Activated T-cell treated with anti-CD3 and anti-CD28 coated beads, Interleukin-2, amount 50 U/mL, for 24 hours (primary cell): Measurements from ENCODE around the gene TNFSF9.

ENCODE experiments used
- DNase-seq: peaks from one replicate; pipeline ENCODE4 v3.0.0-alpha.2; 2020
- H3K27ac Mint-ChIP-seq: 2 replicates; pipeline ENCODE4 v1.8.0; 2020; ENCODE audit warnings: mild to moderate bottlenecking, mixed read lengths
- H3K27me3 Mint-ChIP-seq: 2 replicates; pipeline ENCODE4 v1.8.0; 2020; ENCODE audit warnings: mixed read lengths
- H3K36me3 Mint-ChIP-seq: 2 replicates; pipeline ENCODE4 v1.8.0; 2020; ENCODE audit warnings: low read depth, mixed read lengths
- H3K4me1 Mint-ChIP-seq: 2 replicates; pipeline ENCODE4 v1.8.0; 2020; ENCODE audit warnings: low read depth, mixed read lengths
- H3K4me3 Mint-ChIP-seq: 2 replicates; pipeline ENCODE4 v1.8.0; 2020; ENCODE audit warnings: mild to moderate bottlenecking, moderate library complexity, mixed read lengths
- H3K9me3 Mint-ChIP-seq: 2 replicates; pipeline ENCODE4 v1.8.0; 2020; ENCODE audit warnings: mixed read lengths

The TNFSF9 gene

GRCh38 chr19:6518145-6518911 lies 12.5 kb upstream of the TNFSF9 start:
- Mint-ChIP-seq H3K4me1 (peaks cover 49% of the 10 kb centered on the region), H3K4me3 (peak overlapping the region; percentile 32), H3K27ac (peak overlapping the region; percentile 73), H3K9me3 (peaks cover 2% of the 10 kb centered on the region), H3K27me3 (no peaks in the 10 kb centered on the region), H3K36me3 (peaks cover 2% of the 10 kb centered on the region)
- no peak for DNase-seq

GRCh38 chr19:6519289-6519688 lies 11.5 kb upstream of the TNFSF9 start:
- H3K27me3 Mint-ChIP-seq: no peaks in the 10 kb centered on the region
- DNase-seq: no peak
- peaks cover 49% of the 10 kb centered on the region for H3K4me1 Mint-ChIP-seq
- H3K36me3 Mint-ChIP-seq: peaks cover 2% of the 10 kb centered on the region
- H3K27ac Mint-ChIP-seq: peak overlapping the region; percentile 85
- peak overlapping the region; percentile 49 for H3K4me3 Mint-ChIP-seq
- H3K9me3 Mint-ChIP-seq: peaks cover 2% of the 10 kb centered on the region

GRCh38 chr19:6521718-6522646 lies 8.8 kb upstream of the TNFSF9 start:
- DNase-seq: peak; percentile 72
- no peaks in the 10 kb centered on the region for H3K36me3 Mint-ChIP-seq
- H3K4me1 Mint-ChIP-seq: peaks cover 40% of the 10 kb centered on the region
- no peak overlapping the region for H3K4me3 Mint-ChIP-seq
- H3K9me3 Mint-ChIP-seq: peaks cover 2% of the 10 kb centered on the region
- H3K27me3 Mint-ChIP-seq: no peaks in the 10 kb centered on the region
- peak overlapping the region; percentile 82 for H3K27ac Mint-ChIP-seq

- no peak for DNase-seq
- peak overlapping the region; percentile 82 for H3K27ac Mint-ChIP-seq
- H3K9me3 Mint-ChIP-seq: peaks cover 2% of the 10 kb centered on the region
- H3K27me3 Mint-ChIP-seq: no peaks in the 10 kb centered on the region
- H3K36me3 Mint-ChIP-seq: no peaks in the 10 kb centered on the region
- peaks cover 34% of the 10 kb centered on the region for H3K4me1 Mint-ChIP-seq
- no peak overlapping the region for H3K4me3 Mint-ChIP-seq
These were observed 8.1 kb upstream of the TNFSF9 start for GRCh38 chr19:6522712-6523111.

GRCh38 chr19:6524311-6524710 lies 6.5 kb upstream of the TNFSF9 start:
- Mint-ChIP-seq H3K4me1 (peaks cover 19% of the 10 kb centered on the region), H3K4me3 (no peak overlapping the region), H3K27me3 (no peaks in the 10 kb centered on the region), H3K9me3 (no peaks in the 10 kb centered on the region), H3K27ac (no peak overlapping the region), H3K36me3 (no peaks in the 10 kb centered on the region)
- no peak for DNase-seq

GRCh38 chr19:6527893-6528543 lies 2.8 kb upstream of the TNFSF9 start:
- H3K27me3 Mint-ChIP-seq: peaks cover 25% of the 10 kb centered on the region
- H3K9me3 Mint-ChIP-seq: no peaks in the 10 kb centered on the region
- DNase-seq: no peak
- H3K4me3 Mint-ChIP-seq: no peak overlapping the region
- H3K36me3 Mint-ChIP-seq: no peaks in the 10 kb centered on the region
- peaks cover 29% of the 10 kb centered on the region for H3K4me1 Mint-ChIP-seq
- H3K27ac Mint-ChIP-seq: no peak overlapping the region

GRCh38 chr19:6528544-6529121 lies 2.2 kb upstream of the TNFSF9 start:
- no peak overlapping the region for H3K4me3 Mint-ChIP-seq
- no peaks in the 10 kb centered on the region for H3K36me3 Mint-ChIP-seq
- H3K27ac Mint-ChIP-seq: no peak overlapping the region
- no peaks in the 10 kb centered on the region for H3K9me3 Mint-ChIP-seq
- H3K27me3 Mint-ChIP-seq: peaks cover 25% of the 10 kb centered on the region
- H3K4me1 Mint-ChIP-seq: peaks cover 29% of the 10 kb centered on the region
- DNase-seq: no peak

GRCh38 chr19:6529351-6529750 lies 1.5 kb upstream of the TNFSF9 start:
- H3K4me1 Mint-ChIP-seq: peaks cover 31% of the 10 kb centered on the region
- H3K4me3 Mint-ChIP-seq: no peak overlapping the region

GRCh38 chr19:6529937-6530385 lies 865 bp upstream of the TNFSF9 start:
- Mint-ChIP-seq H3K36me3 (no peaks in the 10 kb centered on the region), H3K4me3 (peak overlapping the region; percentile 81), H3K9me3 (no peaks in the 10 kb centered on the region), H3K27ac (peak overlapping the region; percentile 88), H3K27me3 (peaks cover 36% of the 10 kb centered on the region), H3K4me1 (peaks cover 31% of the 10 kb centered on the region)
- DNase-seq: no peak

More at GRCh38 chr19:6529351-6529750, 1.5 kb upstream of the TNFSF9 start:
- Mint-ChIP-seq H3K36me3 (no peaks in the 10 kb centered on the region), H3K27ac (no peak overlapping the region), H3K9me3 (no peaks in the 10 kb centered on the region), H3K27me3 (peaks cover 30% of the 10 kb centered on the region)
- DNase-seq: no peak

GRCh38 chr19:6531163-6531955 lies 533 bp downstream of the TNFSF9 start:
- Mint-ChIP-seq H3K27me3 (peaks cover 39% of the 10 kb centered on the region), H3K9me3 (no peaks in the 10 kb centered on the region), H3K4me1 (peaks cover 39% of the 10 kb centered on the region), H3K27ac (no peak overlapping the region), H3K4me3 (peak overlapping the region; percentile 81), H3K36me3 (no peaks in the 10 kb centered on the region)
- peak; percentile 44 for DNase-seq

- no peaks in the 10 kb centered on the region for H3K9me3 Mint-ChIP-seq
- peak overlapping the region; percentile 31 for H3K27ac Mint-ChIP-seq
- no peak for DNase-seq
- peaks cover 43% of the 10 kb centered on the region for H3K4me1 Mint-ChIP-seq
- H3K4me3 Mint-ChIP-seq: peak overlapping the region; percentile 81
- H3K27me3 Mint-ChIP-seq: peaks cover 39% of the 10 kb centered on the region
- no peaks in the 10 kb centered on the region for H3K36me3 Mint-ChIP-seq
These were observed 1.1 kb downstream of the TNFSF9 start for GRCh38 chr19:6531956-6532243.

GRCh38 chr19:6532244-6532999 lies 1.6 kb downstream of the TNFSF9 start:
- H3K4me1 Mint-ChIP-seq: peaks cover 46% of the 10 kb centered on the region
- peaks cover 39% of the 10 kb centered on the region for H3K27me3 Mint-ChIP-seq
- peak overlapping the region; percentile 31 for H3K27ac Mint-ChIP-seq
- H3K9me3 Mint-ChIP-seq: no peaks in the 10 kb centered on the region
- no peak for DNase-seq
- peak overlapping the region; percentile 81 for H3K4me3 Mint-ChIP-seq
- no peaks in the 10 kb centered on the region for H3K36me3 Mint-ChIP-seq

GRCh38 chr19:6533000-6533328 lies 2.1 kb downstream of the TNFSF9 start:
- no peaks in the 10 kb centered on the region for H3K36me3 Mint-ChIP-seq

More at GRCh38 chr19:6533000-6533328, 2.1 kb downstream of the TNFSF9 start:
- H3K4me3 Mint-ChIP-seq: peak overlapping the region; percentile 81
- DNase-seq: no peak
- no peaks in the 10 kb centered on the region for H3K9me3 Mint-ChIP-seq
- peak overlapping the region; percentile 31 for H3K27ac Mint-ChIP-seq
- H3K27me3 Mint-ChIP-seq: peaks cover 39% of the 10 kb centered on the region
- H3K4me1 Mint-ChIP-seq: peaks cover 48% of the 10 kb centered on the region
